ENCODE data around the gene PURB. TPM values are rescaled to one million over a fixed set of nuclear protein-coding genes. Genes with fewer than 3 reads are reported as not detected.

The PURB gene
- total RNA-seq, 1 experiment from 2014 or later: 21.3 TPM

GRCh38 chr7:44852590-44852989 is 32.7 kb downstream of the PURB start:
- no peak overlapping the region for H3K14ac ChIP-seq (ENCODE audit: insufficient read depth, low read length)
- H3K4ac ChIP-seq (ENCODE audit: low read depth, low read length): no peak overlapping the region
- H3K36me3 Mint-ChIP-seq (ENCODE audit: insufficient read depth in 1 of 3, low read depth in 3 of 3): peaks cover 0 to 3% (median 0%) of the 10 kb centered on the region in 3 experiments; a peak in 1 of 7 replicates
- no peak overlapping the region for H3K27ac ChIP-seq (ENCODE audit: insufficient read length, low read depth, low read length)
- no CpG with 5 or more reads among the region's 3 CpGs for WGBS (ENCODE audit: extremely low coverage, insufficient read length, low lambda C conversion rate)
- H3K4me1 ChIP-seq (ENCODE audit: insufficient read depth, low read length): no peaks in the 10 kb centered on the region
- DNase-seq: no peak
- no peak overlapping the region for H3T11ph ChIP-seq (ENCODE audit: low read length)
- H2AFZ ChIP-seq (ENCODE audit: low read length): no peak overlapping the region
- H2BK120ac ChIP-seq (ENCODE audit: low read depth, low read length, poor library complexity, severe bottlenecking): no peak overlapping the region
- no peak overlapping the region for H3K23ac ChIP-seq (ENCODE audit: insufficient read length, low read depth, low read length)
- H2BK20ac ChIP-seq (ENCODE audit: low read depth, low read length, poor library complexity, severe bottlenecking): no peak overlapping the region
- H4K91ac ChIP-seq (ENCODE audit: insufficient read length, low read depth, low read length): no peak overlapping the region
- no peak overlapping the region for H3K4me3 Mint-ChIP-seq
- H3K23me2 ChIP-seq (ENCODE audit: insufficient read length, low read depth, low read length, poor library complexity, severe bottlenecking): no peaks in the 10 kb centered on the region
- H3K9ac ChIP-seq (ENCODE audit: extremely low read depth, insufficient read length, low read length): no peak overlapping the region
- H3K27ac Mint-ChIP-seq: no peak overlapping the region
- no peaks in the 10 kb centered on the region for H3K79me2 ChIP-seq (ENCODE audit: insufficient read depth, low read length)
- H4K20me1 ChIP-seq (ENCODE audit: control insufficient read depth, insufficient read depth, insufficient read length): no peaks in the 10 kb centered on the region
- no peaks in the 10 kb centered on the region for H3K79me1 ChIP-seq (ENCODE audit: insufficient read depth, low read depth, low read length, poor library complexity, severe bottlenecking)
- H4K5ac ChIP-seq (ENCODE audit: insufficient read length, low read depth, low read length): no peak overlapping the region
- H4K8ac ChIP-seq (replicated peaks; ENCODE audit: insufficient read length, low read depth, low read length): no peak overlapping the region
- H3K27me3 ChIP-seq (ENCODE audit: insufficient read depth, low read length): no peaks in the 10 kb centered on the region
- H3K56ac ChIP-seq (ENCODE audit: insufficient read length, low read depth, low read length): no peak overlapping the region
- no peaks in the 10 kb centered on the region for H3K9me3 Mint-ChIP-seq
- H2BK15ac ChIP-seq (ENCODE audit: low read depth, low read length): no peak overlapping the region
- no peak overlapping the region for H3K4me2 ChIP-seq (ENCODE audit: insufficient read depth, insufficient read length, low read length)
- H2BK12ac ChIP-seq (ENCODE audit: insufficient read length, low read depth, low read length): no peak overlapping the region
- TF ChIP-seq CTCF (conservative IDR thresholded peaks at IDR 0.05): no peak
- H3K27me3 Mint-ChIP-seq (ENCODE audit: low read depth): no peaks in the 10 kb centered on the region
- H2BK5ac ChIP-seq (ENCODE audit: insufficient read length, low read length): no peak overlapping the region
- H3K4me1 Mint-ChIP-seq: peaks cover 3 to 6% of the 10 kb centered on the region in 2 experiments
- no peak overlapping the region for H3K18ac ChIP-seq (ENCODE audit: insufficient read length, low read depth, low read length)
- no peak overlapping the region for H2AK5ac ChIP-seq (ENCODE audit: insufficient read length, low read length)
- no peaks in the 10 kb centered on the region for H3K9me3 ChIP-seq (ENCODE audit: control insufficient read depth, low read depth, low read length)

All from H9 (cell line).